ENCODE measurements around the gene MGAT5B.

The MGAT5B gene

GRCh38 chr17:76866774-76867577, 1.2 kb upstream of the MGAT5B start:
- Histone ChIP-seq H3F3A (ENCODE audit: control insufficient read depth, insufficient read depth) (no peaks in the 10 kb centered on the region), H3K36me3 (ENCODE audit: control insufficient read depth, low read length) (no peaks in the 10 kb centered on the region), H3K27ac (ENCODE audit: low read depth, low read length) (no peak overlapping the region), H3K27me3 (ENCODE audit: control insufficient read depth, low read length) (peaks cover 21% of the 10 kb centered on the region), H3K9me3 (ENCODE audit: control insufficient read depth, insufficient read depth, low read length) (no peaks in the 10 kb centered on the region), H3K79me2 (ENCODE audit: control insufficient read depth, low read length) (no peaks in the 10 kb centered on the region), H3K4me3 (ENCODE audit: low read length) (no peak overlapping the region), H3K9me2 (replicated peaks; ENCODE audit: control insufficient read depth, low read length) (no peaks in the 10 kb centered on the region), H3K4me2 (ENCODE audit: low read length) (no peak overlapping the region), H3K4me1 (ENCODE audit: control insufficient read depth, low read length) (peaks cover 11% of the 10 kb centered on the region), H4K20me1 (ENCODE audit: control insufficient read depth, insufficient read depth, low read depth, low read length) (no peaks in the 10 kb centered on the region)
- TF ChIP-seq EZH2phosphoT487 (IDR thresholded peaks at IDR 0.05; ENCODE audit: borderline replicate concordance, low read length) = no peak
- TF ChIP-seq, protein P1, sequence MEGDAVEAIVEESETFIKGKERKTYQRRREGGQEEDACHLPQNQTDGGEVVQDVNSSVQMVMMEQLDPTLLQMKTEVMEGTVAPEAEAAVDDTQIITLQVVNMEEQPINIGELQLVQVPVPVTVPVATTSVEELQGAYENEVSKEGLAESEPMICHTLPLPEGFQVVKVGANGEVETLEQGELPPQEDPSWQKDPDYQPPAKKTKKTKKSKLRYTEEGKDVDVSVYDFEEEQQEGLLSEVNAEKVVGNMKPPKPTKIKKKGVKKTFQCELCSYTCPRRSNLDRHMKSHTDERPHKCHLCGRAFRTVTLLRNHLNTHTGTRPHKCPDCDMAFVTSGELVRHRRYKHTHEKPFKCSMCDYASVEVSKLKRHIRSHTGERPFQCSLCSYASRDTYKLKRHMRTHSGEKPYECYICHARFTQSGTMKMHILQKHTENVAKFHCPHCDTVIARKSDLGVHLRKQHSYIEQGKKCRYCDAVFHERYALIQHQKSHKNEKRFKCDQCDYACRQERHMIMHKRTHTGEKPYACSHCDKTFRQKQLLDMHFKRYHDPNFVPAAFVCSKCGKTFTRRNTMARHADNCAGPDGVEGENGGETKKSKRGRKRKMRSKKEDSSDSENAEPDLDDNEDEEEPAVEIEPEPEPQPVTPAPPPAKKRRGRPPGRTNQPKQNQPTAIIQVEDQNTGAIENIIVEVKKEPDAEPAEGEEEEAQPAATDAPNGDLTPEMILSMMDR (IDR thresholded peaks at IDR 0.05; ENCODE audit: low read depth, low read length, poor library complexity, severe bottlenecking) = no peak

- Histone ChIP-seq H3K9me2 (replicated peaks; ENCODE audit: control insufficient read depth, low read length) (no peaks in the 10 kb centered on the region), H3F3A (ENCODE audit: control insufficient read depth, insufficient read depth) (no peaks in the 10 kb centered on the region), H3K4me3 (ENCODE audit: low read length) (peak overlapping the region; percentile 35; the same call in 1 of the 2 replicates), H3K27ac (ENCODE audit: low read depth, low read length) (no peak overlapping the region), H3K4me2 (ENCODE audit: low read length) (peak overlapping the region; percentile 56), H3K27me3 (ENCODE audit: control insufficient read depth, low read length) (peaks cover 21% of the 10 kb centered on the region), H3K4me1 (ENCODE audit: control insufficient read depth, low read length) (peaks cover 11% of the 10 kb centered on the region), H4K20me1 (ENCODE audit: control insufficient read depth, insufficient read depth, low read depth, low read length) (no peaks in the 10 kb centered on the region), H3K36me3 (ENCODE audit: control insufficient read depth, low read length) (no peaks in the 10 kb centered on the region), H3K9me3 (ENCODE audit: control insufficient read depth, insufficient read depth, low read length) (no peaks in the 10 kb centered on the region), H3K79me2 (ENCODE audit: control insufficient read depth, low read length) (no peaks in the 10 kb centered on the region)
- no peak for TF ChIP-seq EZH2phosphoT487 (IDR thresholded peaks at IDR 0.05; ENCODE audit: borderline replicate concordance, low read length)
- TF ChIP-seq, protein P1 (IDR thresholded peaks at IDR 0.05; ENCODE audit: low read depth, low read length, poor library complexity, severe bottlenecking) = no peak
Measured at GRCh38 chr17:76867578-76868175, 527 bp upstream of the MGAT5B start.

- H4K20me1 ChIP-seq (ENCODE audit: control insufficient read depth, insufficient read depth, low read depth, low read length) = no peaks in the 10 kb centered on the region
- H3K27me3 ChIP-seq (ENCODE audit: control insufficient read depth, low read length) = peaks cover 21% of the 10 kb centered on the region
- no peaks in the 10 kb centered on the region for H3K79me2 ChIP-seq (ENCODE audit: control insufficient read depth, low read length)
- H3K4me3 ChIP-seq (ENCODE audit: low read length) = no peak overlapping the region
- no peaks in the 10 kb centered on the region for H3K9me3 ChIP-seq (ENCODE audit: control insufficient read depth, insufficient read depth, low read length)
- H3K36me3 ChIP-seq (ENCODE audit: control insufficient read depth, low read length) = no peaks in the 10 kb centered on the region
- no peaks in the 10 kb centered on the region for H3K9me2 ChIP-seq (replicated peaks; ENCODE audit: control insufficient read depth, low read length)
- TF ChIP-seq, protein P1 (IDR thresholded peaks at IDR 0.05; ENCODE audit: low read depth, low read length, poor library complexity, severe bottlenecking) = no peak
- no peak for TF ChIP-seq EZH2phosphoT487 (IDR thresholded peaks at IDR 0.05; ENCODE audit: borderline replicate concordance, low read length)
- H3F3A ChIP-seq (ENCODE audit: control insufficient read depth, insufficient read depth) = no peaks in the 10 kb centered on the region
- no peak overlapping the region for H3K27ac ChIP-seq (ENCODE audit: low read depth, low read length)
- no peak overlapping the region for H3K4me2 ChIP-seq (ENCODE audit: low read length)
- H3K4me1 ChIP-seq (ENCODE audit: control insufficient read depth, low read length) = peaks cover 11% of the 10 kb centered on the region
Measured at GRCh38 chr17:76868669-76869495, 678 bp downstream of the MGAT5B start.

Measured in DOHH2 (cell line).